ENCODE data around the gene FAM168A. TPM values are rescaled to one million over a fixed set of nuclear protein-coding genes. Genes with fewer than 3 reads are reported as not detected.

The FAM168A gene
- total and polyA plus RNA-seq, 9 of the 15 experiments (the other 6 are each of a cell fraction or from before 2014, with no cell fraction given): 0.44 to 7.2 (median 2.9) TPM

GRCh38 chr11:73465023-73465675 lies 132.8 kb downstream of the FAM168A start (continued):
- no peak for TF ChIP-seq E4F1 (CRISPR knock-in tag; IDR thresholded peaks at IDR 0.05; ENCODE audit: borderline replicate concordance)
- no peak for TF ChIP-seq SMC3 (conservative IDR thresholded peaks at IDR 0.05; ENCODE audit: insufficient read depth, low read depth, low read length)
- no peak for TF ChIP-seq TEAD2 (tag; IDR thresholded peaks at IDR 0.05)
- TF ChIP-seq DIDO1 (tag; IDR thresholded peaks at IDR 0.05; ENCODE audit: low read depth): no peak
- no peak for TF ChIP-seq L3MBTL2 (IDR thresholded peaks at IDR 0.05)
- TF ChIP-seq ZBTB34 (CRISPR knock-in tag; IDR thresholded peaks at IDR 0.05): no peak
- no peak for TF ChIP-seq BACH1 (tag; IDR thresholded peaks at IDR 0.05)
- TF ChIP-seq ZNF780A (CRISPR knock-in tag; IDR thresholded peaks at IDR 0.05): no peak
- TF ChIP-seq FOXJ3 (CRISPR knock-in tag; IDR thresholded peaks at IDR 0.05): no peak
- TF ChIP-seq DNMT1 (IDR thresholded peaks at IDR 0.05): no peak
- TF ChIP-seq MYBL2 (IDR thresholded peaks at IDR 0.05; ENCODE audit: low read depth): no peak
- TF ChIP-seq MYBL2 (CRISPR knock-in tag; IDR thresholded peaks at IDR 0.05; ENCODE audit: borderline replicate concordance): no peak
